ENCODE data around the gene PFN1. TPM values are rescaled to one million over a fixed set of nuclear protein-coding genes. Genes with fewer than 3 reads are reported as not detected.

The PFN1 gene
- total RNA-seq, 4 donors from 2014 or later: 920 to 1,441 (median 1,060) TPM

DNA sequence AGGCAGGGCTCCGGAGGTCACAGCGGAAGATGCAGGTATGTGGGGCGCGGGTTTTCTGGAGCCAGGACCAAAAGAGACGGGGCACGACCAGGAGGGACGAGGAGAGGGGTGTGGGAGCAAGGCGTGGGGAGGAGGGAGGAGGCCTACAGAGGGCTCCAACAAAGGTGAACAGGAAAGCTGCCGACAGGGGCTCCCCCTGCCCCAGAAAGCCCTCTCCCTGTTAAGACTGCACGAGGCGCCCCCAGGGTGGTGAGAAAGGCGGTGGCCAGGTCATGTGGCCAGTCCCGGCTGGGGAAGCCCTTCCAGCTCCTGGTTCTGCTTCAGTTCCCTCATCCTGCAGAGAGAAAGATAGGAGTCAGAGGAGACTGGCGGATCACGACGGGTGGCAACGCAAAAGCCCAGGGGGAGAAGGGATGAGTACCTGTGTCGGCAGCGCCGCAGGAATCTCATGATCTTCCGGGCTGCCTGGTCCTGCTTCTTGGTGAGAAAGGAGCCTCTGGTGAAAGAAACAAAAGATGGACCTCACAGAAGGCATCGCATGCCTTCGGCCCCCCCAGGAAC, 20.2 kb upstream of the PFN1 start:
- WGBS, 2 donors (ENCODE audit: low coverage in 1 of 2): 20 to 27% methylated on average over 7 to 19 of the region's 23 CpGs
- ATAC-seq: no peak
- H3K4me3 ChIP-seq: peak overlapping the region; percentile 31 to 76
- peaks cover 0 to 38% of the 10 kb centered on the region in 2 donors for H3K36me3 ChIP-seq
- H3K9me3 ChIP-seq: no peaks in the 10 kb centered on the region
- no peaks in the 10 kb centered on the region for H3K27me3 ChIP-seq
- TF ChIP-seq, protein P1, sequence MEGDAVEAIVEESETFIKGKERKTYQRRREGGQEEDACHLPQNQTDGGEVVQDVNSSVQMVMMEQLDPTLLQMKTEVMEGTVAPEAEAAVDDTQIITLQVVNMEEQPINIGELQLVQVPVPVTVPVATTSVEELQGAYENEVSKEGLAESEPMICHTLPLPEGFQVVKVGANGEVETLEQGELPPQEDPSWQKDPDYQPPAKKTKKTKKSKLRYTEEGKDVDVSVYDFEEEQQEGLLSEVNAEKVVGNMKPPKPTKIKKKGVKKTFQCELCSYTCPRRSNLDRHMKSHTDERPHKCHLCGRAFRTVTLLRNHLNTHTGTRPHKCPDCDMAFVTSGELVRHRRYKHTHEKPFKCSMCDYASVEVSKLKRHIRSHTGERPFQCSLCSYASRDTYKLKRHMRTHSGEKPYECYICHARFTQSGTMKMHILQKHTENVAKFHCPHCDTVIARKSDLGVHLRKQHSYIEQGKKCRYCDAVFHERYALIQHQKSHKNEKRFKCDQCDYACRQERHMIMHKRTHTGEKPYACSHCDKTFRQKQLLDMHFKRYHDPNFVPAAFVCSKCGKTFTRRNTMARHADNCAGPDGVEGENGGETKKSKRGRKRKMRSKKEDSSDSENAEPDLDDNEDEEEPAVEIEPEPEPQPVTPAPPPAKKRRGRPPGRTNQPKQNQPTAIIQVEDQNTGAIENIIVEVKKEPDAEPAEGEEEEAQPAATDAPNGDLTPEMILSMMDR (IDR thresholded peaks at IDR 0.05): no peak
- TF ChIP-seq POLR2A (IDR thresholded peaks at IDR 0.05) (no peak), POLR2AphosphoS5 (IDR thresholded peaks at IDR 0.05) (no peak), EP300 (IDR thresholded peaks at IDR 0.05) (no peak)
- peak overlapping the region; percentile 77 to 95 (median 94) for H3K27ac ChIP-seq
- peaks cover 3 to 69% (median 30%) of the 10 kb centered on the region in 3 donors for H3K4me1 ChIP-seq

DNA sequence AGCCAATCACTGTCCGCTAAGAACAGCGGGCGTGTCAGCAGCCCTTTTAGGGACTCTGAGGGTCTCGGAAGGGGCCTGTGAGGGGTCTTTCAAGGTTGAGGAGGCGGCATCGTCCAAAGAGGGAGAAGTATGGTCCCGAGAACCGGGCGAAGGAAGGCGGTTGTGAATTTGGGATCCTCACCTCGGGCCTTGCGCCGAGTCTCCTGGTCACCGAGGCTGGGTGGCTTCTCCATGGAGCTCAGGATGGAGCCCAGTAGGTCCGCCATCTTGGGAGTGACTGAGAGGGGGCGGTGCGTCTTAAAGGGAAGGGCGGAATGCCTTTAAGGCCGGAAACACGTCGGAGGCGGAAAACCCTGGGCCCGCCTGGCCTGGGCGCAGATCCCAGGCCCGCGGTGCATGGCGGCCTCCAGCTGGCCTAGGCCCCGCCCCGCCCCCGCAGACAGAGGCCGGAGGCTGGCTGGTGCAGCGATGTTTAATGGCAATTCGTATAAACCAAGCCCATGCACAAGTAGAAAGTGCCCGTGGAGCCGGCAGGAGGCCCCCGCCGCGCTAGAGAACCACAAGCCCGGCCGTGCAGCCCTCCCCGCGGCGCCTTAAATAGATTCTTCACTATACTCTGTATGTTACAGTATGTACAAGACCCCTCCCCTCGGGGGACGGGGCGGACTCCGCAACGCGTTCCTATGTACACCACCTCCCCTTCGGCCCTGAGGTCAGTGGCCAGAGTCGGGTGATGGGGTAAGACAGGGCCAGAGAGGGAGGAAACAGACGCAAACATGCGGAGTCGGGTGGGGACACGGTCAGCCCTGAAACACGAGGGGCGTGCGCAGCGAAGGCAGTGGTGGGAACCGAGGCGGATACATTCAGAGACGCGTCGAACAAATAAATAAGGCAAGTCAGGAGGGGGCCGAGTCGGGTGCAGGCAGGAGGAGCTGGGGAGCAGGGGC, 19.5 kb upstream of the PFN1 start, which contains the start of gene SPAG7:
Gene SPAG7, minus strand, starts transcription at position 279 of the 947 bp plus-strand sequence. Its CDS starts 13 bp downstream, at position 266.
- peak within 1 kb of the TSS; percentile 70 to 76 for H3K4me3 ChIP-seq
- H3K4me1 ChIP-seq: peaks cover 3 to 66% (median 30%) of the 10 kb centered on the region in 3 donors
- H3K36me3 ChIP-seq: peaks cover 0 to 34% of the 10 kb centered on the region in 2 donors
- ATAC-seq: peak; percentile 84
- peak within 1 kb of the TSS; percentile 88 to 95 (median 94) for H3K27ac ChIP-seq
- H3K9me3 ChIP-seq: no peaks in the 10 kb centered on the region
- TF ChIP-seq POLR2AphosphoS5 (IDR thresholded peaks at IDR 0.05) (peak; percentile 83), POLR2A (IDR thresholded peaks at IDR 0.05) (peak; percentile 48 to 62), EP300 (IDR thresholded peaks at IDR 0.05) (no peak)
- TF ChIP-seq, protein P1 (IDR thresholded peaks at IDR 0.05): peak in 3 of 4 experiments; percentile 26 to 43 (median 41)
- WGBS, 2 donors (ENCODE audit: low coverage in 1 of 2): 0 to 2% methylated on average over 26 to 36 of the region's 66 CpGs
- H3K27me3 ChIP-seq: no peaks in the 10 kb centered on the region

DNA sequence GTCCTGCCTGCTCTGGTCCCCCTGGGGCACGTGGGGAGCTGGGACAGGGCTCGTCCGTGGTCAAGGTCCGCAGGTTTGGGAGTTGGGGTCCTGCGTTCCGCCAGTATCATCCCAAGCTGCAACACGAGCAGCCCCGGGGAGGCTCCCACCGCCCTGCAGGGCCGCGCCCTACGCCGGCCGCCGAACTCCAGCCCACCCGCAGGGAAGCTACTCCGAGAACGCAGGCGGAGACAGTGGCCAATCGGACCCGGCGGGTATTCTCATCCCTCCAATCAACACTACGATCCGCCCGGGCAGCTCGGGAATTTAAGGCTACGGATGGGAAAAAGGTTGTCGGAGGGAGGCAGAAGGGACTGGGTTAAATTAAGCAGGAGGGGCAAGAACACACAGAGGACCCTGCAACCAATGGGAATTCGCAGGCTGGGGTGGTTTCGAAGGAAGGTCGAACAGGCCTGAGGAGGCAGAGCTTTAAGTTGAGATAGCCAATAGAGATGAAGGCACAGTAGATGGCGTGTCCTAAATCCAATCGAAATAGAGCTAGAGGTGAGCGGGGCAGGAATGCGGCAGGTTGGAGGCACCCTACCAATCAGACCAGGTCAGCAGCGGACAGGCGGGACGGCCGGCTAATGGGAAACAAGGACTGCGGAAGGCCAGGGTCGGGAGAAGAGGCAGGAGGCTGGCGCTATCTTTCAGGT, 18.7 kb upstream of the PFN1 start:
- peak; percentile 94 for ATAC-seq
- Histone ChIP-seq H3K27ac (peak overlapping the region; percentile 88 to 95 (median 94)), H3K36me3 (peaks cover 0 to 26% of the 10 kb centered on the region in 2 donors), H3K4me3 (peak overlapping the region; percentile 70 to 76), H3K27me3 (no peaks in the 10 kb centered on the region), H3K4me1 (peaks cover 3 to 58% (median 30%) of the 10 kb centered on the region in 3 donors), H3K9me3 (no peaks in the 10 kb centered on the region)
- TF ChIP-seq EP300 (IDR thresholded peaks at IDR 0.05) (no peak), POLR2A (IDR thresholded peaks at IDR 0.05) (peak; percentile 34 to 54), POLR2AphosphoS5 (IDR thresholded peaks at IDR 0.05) (peak; percentile 22)
- TF ChIP-seq, protein P1 (IDR thresholded peaks at IDR 0.05): peak in 1 of 4 experiments; percentile 1
- WGBS, 2 donors (ENCODE audit: low coverage in 1 of 2): 0 to 3% methylated on average over 9 to 19 of the region's 42 CpGs

DNA sequence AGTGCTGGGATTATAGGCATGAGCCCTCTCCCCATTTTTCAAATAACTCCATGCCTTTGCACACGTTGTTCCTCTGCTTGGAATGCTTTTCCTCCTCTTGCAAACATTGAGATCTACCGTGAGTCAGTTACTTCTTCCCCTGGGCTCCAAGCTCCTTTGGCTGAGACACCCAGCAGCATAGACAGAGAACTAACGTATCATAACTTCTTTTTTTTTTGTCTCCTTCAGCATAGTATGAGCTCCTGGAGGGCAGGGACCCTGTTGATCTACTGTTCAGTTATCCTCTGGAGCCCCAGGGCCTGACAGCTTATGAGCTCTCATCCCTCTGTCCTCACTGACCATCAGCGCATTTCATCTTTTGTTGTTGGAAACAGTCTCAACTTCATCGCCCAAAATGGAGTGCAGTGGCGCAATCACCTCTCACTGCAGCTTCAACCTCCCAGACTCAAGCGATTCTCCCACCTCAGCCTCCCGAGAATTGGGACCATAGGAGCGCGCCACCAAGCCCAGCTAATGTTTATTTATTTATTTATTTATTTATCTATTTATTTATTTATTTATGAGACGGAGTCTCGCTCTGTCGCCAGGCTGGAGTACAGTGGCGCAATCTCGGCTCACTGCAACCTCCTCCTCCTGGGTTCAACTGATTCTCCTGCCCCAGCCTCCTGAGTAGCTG, 17.1 kb upstream of the PFN1 start:
- WGBS, 2 donors (ENCODE audit: low coverage in 1 of 2): 94 to 97% methylated on average over 6 to 15 of the region's 15 CpGs
- Histone ChIP-seq H3K4me1 (peaks cover 3 to 45% (median 30%) of the 10 kb centered on the region in 3 donors), H3K9me3 (no peaks in the 10 kb centered on the region), H3K4me3 (no peak overlapping the region), H3K27me3 (no peaks in the 10 kb centered on the region), H3K36me3 (peaks cover 0 to 26% of the 10 kb centered on the region in 2 donors), H3K27ac (peak overlapping the region in 3 of 4 donors; percentile 94 to 95 (median 95))
- ATAC-seq: no peak
- TF ChIP-seq POLR2AphosphoS5 (IDR thresholded peaks at IDR 0.05) (no peak), POLR2A (IDR thresholded peaks at IDR 0.05) (no peak), EP300 (IDR thresholded peaks at IDR 0.05) (no peak)
- TF ChIP-seq, protein P1 (IDR thresholded peaks at IDR 0.05): no peak
